ENCODE measurements around the gene CWF19L1. TPM values are rescaled to one million over a fixed set of nuclear protein-coding genes. Genes with fewer than 3 reads are reported as not detected.

CWF19L1 gene
- total RNA-seq, 3 donors from 2014 or later: 37.6 to 47.0 (median 40.8) TPM

DNA sequence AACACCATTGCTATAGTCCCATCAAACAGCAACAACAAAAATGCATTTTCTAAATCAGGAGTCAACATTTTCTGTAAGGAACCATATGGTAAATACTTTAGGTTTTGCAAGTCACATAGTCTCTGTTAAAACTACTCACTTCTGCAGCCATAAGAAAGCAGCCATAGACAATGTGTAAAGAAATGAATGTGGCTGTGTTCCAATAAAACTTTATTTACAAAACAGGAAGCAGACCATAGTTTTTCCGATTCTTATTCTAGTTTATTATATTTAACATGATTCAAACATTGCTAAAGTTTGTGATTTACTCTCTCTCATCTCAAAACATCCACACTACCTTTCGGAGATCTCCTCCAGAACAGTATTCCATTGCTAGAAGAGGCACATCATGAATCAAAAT lies 44.9 kb downstream of the CWF19L1 start:
- Mint-ChIP-seq H3K9me3 (no peaks in the 10 kb centered on the region), H3K27me3 (ENCODE audit: low read depth) (no peaks in the 10 kb centered on the region), H3K36me3 (ENCODE audit: insufficient read depth) (peaks cover 41% of the 10 kb centered on the region), H3K4me3 (no peak overlapping the region), H3K4me1 (ENCODE audit: low read depth) (peaks cover 9% of the 10 kb centered on the region)
- no peak for ATAC-seq
- DNase-seq: no peak

GRCh38 chr10:100216006-100216405 lies 51.4 kb downstream of the CWF19L1 start:
- H3K4me1 Mint-ChIP-seq (ENCODE audit: low read depth): no peaks in the 10 kb centered on the region
- ATAC-seq: no peak
- no peak for DNase-seq
- no peaks in the 10 kb centered on the region for H3K27me3 Mint-ChIP-seq (ENCODE audit: low read depth)
- no peaks in the 10 kb centered on the region for H3K9me3 Mint-ChIP-seq
- no peak overlapping the region for H3K4me3 Mint-ChIP-seq
- peaks cover 45% of the 10 kb centered on the region for H3K36me3 Mint-ChIP-seq (ENCODE audit: insufficient read depth)

DNA sequence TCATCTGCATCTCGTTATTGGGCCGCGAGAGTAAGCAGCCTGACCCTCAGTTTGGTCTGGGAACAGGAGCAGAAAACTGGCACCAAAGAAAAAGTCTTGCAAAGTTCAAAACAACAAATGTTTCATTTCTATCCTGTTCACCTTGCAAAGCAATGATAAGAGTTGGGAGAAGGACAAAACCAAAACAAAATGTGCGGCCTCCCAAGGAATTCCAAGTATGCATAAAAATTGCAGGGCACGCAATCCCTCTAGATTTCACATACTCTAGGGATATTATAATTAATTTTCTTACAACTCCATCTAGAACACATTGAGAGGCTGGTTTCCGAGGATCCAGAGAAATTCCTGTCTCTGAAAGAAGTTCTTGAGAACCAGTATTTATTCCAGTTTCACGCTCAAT lies 58.1 kb downstream of the CWF19L1 start:
- Mint-ChIP-seq H3K9me3 (no peaks in the 10 kb centered on the region), H3K27me3 (ENCODE audit: low read depth) (no peaks in the 10 kb centered on the region), H3K4me1 (ENCODE audit: low read depth) (no peaks in the 10 kb centered on the region), H3K36me3 (ENCODE audit: insufficient read depth) (peaks cover 31% of the 10 kb centered on the region), H3K4me3 (no peak overlapping the region)
- ATAC-seq: no peak
- no peak for DNase-seq

DNA sequence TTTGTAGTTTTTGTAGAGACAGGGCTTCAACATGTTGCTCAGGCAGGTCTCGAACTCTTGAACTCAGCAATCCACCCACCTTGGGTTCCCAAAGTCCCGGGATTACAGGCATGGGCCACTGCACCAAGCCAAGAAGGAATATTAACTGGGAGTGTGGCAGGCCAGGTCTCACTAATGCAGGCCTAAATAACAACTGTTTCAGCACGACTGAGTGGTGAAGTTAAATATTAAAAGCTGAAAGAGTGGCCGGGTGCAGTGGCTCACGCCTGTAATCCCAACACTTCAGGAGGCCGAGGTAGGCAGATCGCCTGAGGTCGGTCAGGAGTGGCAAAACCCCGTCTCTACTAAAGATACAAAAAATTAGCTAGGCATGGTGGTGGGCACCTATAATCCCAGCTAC lies 59.2 kb downstream of the CWF19L1 start:
- Mint-ChIP-seq H3K4me1 (ENCODE audit: low read depth) (no peaks in the 10 kb centered on the region), H3K4me3 (no peak overlapping the region), H3K9me3 (no peaks in the 10 kb centered on the region), H3K27me3 (ENCODE audit: low read depth) (no peaks in the 10 kb centered on the region), H3K36me3 (ENCODE audit: insufficient read depth) (peaks cover 35% of the 10 kb centered on the region)
- no peak for ATAC-seq
- no peak for DNase-seq

GRCh38 chr10:100204370-100204769 lies 63.1 kb downstream of the CWF19L1 start:
- DNase-seq: no peak
- H3K9me3 Mint-ChIP-seq: no peaks in the 10 kb centered on the region
- peaks cover 46% of the 10 kb centered on the region for H3K36me3 Mint-ChIP-seq (ENCODE audit: insufficient read depth)
- H3K4me1 Mint-ChIP-seq (ENCODE audit: low read depth): no peaks in the 10 kb centered on the region
- H3K4me3 Mint-ChIP-seq: no peak overlapping the region
- ATAC-seq: no peak
- H3K27me3 Mint-ChIP-seq (ENCODE audit: low read depth): no peaks in the 10 kb centered on the region

- Mint-ChIP-seq H3K36me3 (ENCODE audit: insufficient read depth) (peaks cover 53% of the 10 kb centered on the region), H3K4me3 (no peak overlapping the region), H3K9me3 (no peaks in the 10 kb centered on the region), H3K27me3 (ENCODE audit: low read depth) (no peaks in the 10 kb centered on the region), H3K4me1 (ENCODE audit: low read depth) (no peaks in the 10 kb centered on the region)
- ATAC-seq: no peak
- DNase-seq: no peak
Measured at GRCh38 chr10:100201549-100201948, 65.9 kb downstream of the CWF19L1 start.

GRCh38 chr10:100194711-100195110 lies 72.7 kb downstream of the CWF19L1 start:
- no peak for DNase-seq
- Mint-ChIP-seq H3K27me3 (ENCODE audit: low read depth) (no peaks in the 10 kb centered on the region), H3K36me3 (ENCODE audit: insufficient read depth) (peaks cover 48% of the 10 kb centered on the region)

GRCh38 chr10:100192350-100192749 lies 75.1 kb downstream of the CWF19L1 start:
- no peaks in the 10 kb centered on the region for H3K9me3 Mint-ChIP-seq
- peaks cover 19% of the 10 kb centered on the region for H3K4me1 Mint-ChIP-seq (ENCODE audit: low read depth)
- H3K4me3 Mint-ChIP-seq: no peak overlapping the region
- peaks cover 40% of the 10 kb centered on the region for H3K36me3 Mint-ChIP-seq (ENCODE audit: insufficient read depth)
- no peak for ATAC-seq
- no peak for DNase-seq
- H3K27me3 Mint-ChIP-seq (ENCODE audit: low read depth): no peaks in the 10 kb centered on the region

More at GRCh38 chr10:100194711-100195110, 72.7 kb downstream of the CWF19L1 start:
- peaks cover 6% of the 10 kb centered on the region for H3K4me1 Mint-ChIP-seq (ENCODE audit: low read depth)
- H3K4me3 Mint-ChIP-seq: no peak overlapping the region
- ATAC-seq: no peak
- no peaks in the 10 kb centered on the region for H3K9me3 Mint-ChIP-seq

DNA sequence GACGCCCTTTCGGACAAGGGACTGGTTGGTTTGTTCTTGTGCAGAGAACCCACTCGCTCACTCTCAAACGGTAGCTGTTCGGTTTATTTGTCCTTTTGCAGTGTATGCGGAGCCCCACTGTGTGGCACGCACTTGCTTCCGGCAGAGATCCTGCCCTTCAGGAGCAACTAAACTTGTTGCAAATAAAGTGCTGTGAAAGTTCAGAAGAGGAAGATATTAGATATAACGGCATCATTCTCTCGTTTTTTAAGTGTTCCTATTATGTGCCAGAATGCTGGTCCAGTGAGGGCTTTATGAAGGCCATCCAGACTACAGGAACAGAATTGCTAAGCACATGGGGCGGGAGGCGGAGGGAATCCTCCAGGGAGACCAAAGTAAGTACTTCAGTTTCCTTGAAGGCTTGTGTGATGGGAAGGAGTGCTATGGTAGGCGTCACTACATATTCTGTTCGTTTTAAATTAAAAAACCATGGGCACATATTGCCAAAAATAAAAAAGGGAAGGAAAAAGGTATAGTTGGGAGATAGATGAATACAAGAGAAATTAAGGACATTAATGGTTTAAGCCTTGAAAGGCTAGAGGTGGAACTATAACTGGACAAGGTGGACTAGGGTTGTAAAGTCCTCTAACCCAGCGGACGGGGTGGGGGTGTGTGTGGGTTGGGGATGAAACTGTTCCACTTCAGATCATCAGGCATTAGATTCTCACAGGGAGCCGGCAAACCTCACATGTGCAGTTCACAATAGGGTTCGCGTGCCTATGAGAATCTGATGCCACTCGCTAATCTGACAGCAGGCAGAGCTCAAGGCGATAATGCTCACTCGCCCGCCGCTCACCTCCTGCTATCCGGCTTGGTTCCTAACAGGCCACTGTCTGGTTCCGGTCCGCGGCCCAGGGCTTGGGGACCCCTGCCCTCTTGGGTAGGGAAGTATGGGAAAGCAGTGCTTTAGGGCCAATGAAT lies 80.9 kb downstream of the CWF19L1 start:
- Mint-ChIP-seq H3K9me3 (no peaks in the 10 kb centered on the region), H3K27me3 (ENCODE audit: low read depth) (no peaks in the 10 kb centered on the region), H3K4me1 (ENCODE audit: low read depth) (peaks cover 59% of the 10 kb centered on the region), H3K4me3 (peak overlapping the region; percentile 100), H3K36me3 (ENCODE audit: insufficient read depth) (peaks cover 41% of the 10 kb centered on the region)
- peak; percentile 6 for DNase-seq
- peak; percentile 68 to 69 for ATAC-seq

GRCh38 chr10:100185364-100186252 lies 81.8 kb downstream of the CWF19L1 start, which contains the start of gene ERLIN1:
Gene ERLIN1, minus strand, starts transcription at chr10:100186029. Its CDS starts 403 bp downstream, at chr10:100185626.
- Mint-ChIP-seq H3K27me3 (ENCODE audit: low read depth) (no peaks in the 10 kb centered on the region), H3K4me3 (peak within 1 kb of the TSS; percentile 100), H3K36me3 (ENCODE audit: insufficient read depth) (peaks cover 34% of the 10 kb centered on the region), H3K4me1 (ENCODE audit: low read depth) (peaks cover 53% of the 10 kb centered on the region), H3K9me3 (no peaks in the 10 kb centered on the region)
- ATAC-seq (peak; percentile 91 to 93), DNase-seq (peak; percentile 91)

DNA sequence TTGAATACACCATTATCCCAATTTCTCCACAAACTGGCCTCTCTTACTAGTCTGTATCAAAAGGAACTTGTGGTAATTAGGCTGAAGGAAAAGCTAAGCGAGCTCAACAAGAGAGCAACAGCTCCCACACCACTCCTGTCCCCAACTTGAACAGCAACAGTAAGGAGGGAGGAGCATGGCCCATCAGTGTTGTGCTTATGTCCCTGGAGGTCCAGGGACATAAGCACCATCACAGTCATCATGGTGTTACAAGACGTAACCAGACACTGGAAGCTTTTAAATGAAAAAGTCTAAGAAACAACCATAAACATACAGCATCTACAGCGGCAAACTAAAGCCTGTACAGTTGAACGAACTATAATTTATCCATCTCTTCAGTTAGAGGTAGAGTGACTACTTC lies 82.6 kb downstream of the CWF19L1 start:
- Mint-ChIP-seq H3K4me1 (ENCODE audit: low read depth) (peaks cover 60% of the 10 kb centered on the region), H3K27me3 (ENCODE audit: low read depth) (no peaks in the 10 kb centered on the region), H3K9me3 (no peaks in the 10 kb centered on the region), H3K36me3 (ENCODE audit: insufficient read depth) (peaks cover 37% of the 10 kb centered on the region), H3K4me3 (peak overlapping the region; percentile 100)
- ATAC-seq (no peak), DNase-seq (no peak)

DNA sequence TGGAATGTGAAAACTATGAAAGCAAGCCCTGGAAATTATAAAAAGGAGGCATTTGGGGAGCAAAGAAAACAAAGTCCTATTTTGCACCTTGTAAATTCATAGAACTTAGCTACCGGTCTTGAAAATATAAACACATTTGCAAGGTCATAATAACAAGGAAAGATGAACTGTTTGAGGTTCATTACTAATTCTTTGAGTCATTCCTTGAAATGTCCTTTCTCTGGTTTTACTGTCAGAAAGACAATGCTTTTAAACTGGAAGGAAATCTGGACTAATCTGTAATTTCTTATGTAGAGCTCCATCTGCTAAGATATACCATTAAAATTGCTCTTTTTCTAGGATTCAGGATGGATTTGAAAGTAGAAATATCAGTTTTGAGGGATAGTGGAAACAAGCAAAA lies 83.0 kb downstream of the CWF19L1 start:
- ATAC-seq: no peak
- Mint-ChIP-seq H3K9me3 (no peaks in the 10 kb centered on the region), H3K36me3 (ENCODE audit: insufficient read depth) (peaks cover 37% of the 10 kb centered on the region)

DNA sequence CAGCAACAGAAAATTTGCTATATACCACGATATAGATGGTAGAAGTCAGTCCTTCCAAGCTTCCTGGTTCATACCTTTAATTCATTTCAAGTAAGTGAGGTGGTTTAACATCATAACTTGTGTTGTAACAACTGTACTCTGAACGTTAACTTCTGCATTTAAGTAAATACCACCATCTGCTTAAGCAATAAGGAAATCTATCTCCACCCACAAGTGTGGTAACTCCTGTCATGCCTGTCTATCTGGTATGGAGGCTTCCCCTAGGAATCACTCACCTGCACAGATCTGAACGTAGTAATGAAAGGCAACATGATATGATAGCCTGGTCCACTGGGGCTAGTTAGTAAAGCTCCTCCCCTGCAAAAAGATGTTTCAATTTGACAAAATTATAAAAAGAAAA lies 84.0 kb downstream of the CWF19L1 start:
- H3K27me3 Mint-ChIP-seq (ENCODE audit: low read depth): no peaks in the 10 kb centered on the region
- peaks cover 54% of the 10 kb centered on the region for H3K4me1 Mint-ChIP-seq (ENCODE audit: low read depth)
- peaks cover 38% of the 10 kb centered on the region for H3K36me3 Mint-ChIP-seq (ENCODE audit: insufficient read depth)
- DNase-seq (no peak), ATAC-seq (no peak)
- no peaks in the 10 kb centered on the region for H3K9me3 Mint-ChIP-seq
- no peak overlapping the region for H3K4me3 Mint-ChIP-seq

More for the DNA sequence above, 83.0 kb downstream of the CWF19L1 start:
- H3K27me3 Mint-ChIP-seq (ENCODE audit: low read depth): no peaks in the 10 kb centered on the region
- H3K4me3 Mint-ChIP-seq: peak overlapping the region; percentile 100
- peaks cover 60% of the 10 kb centered on the region for H3K4me1 Mint-ChIP-seq (ENCODE audit: low read depth)
- DNase-seq: no peak

DNA sequence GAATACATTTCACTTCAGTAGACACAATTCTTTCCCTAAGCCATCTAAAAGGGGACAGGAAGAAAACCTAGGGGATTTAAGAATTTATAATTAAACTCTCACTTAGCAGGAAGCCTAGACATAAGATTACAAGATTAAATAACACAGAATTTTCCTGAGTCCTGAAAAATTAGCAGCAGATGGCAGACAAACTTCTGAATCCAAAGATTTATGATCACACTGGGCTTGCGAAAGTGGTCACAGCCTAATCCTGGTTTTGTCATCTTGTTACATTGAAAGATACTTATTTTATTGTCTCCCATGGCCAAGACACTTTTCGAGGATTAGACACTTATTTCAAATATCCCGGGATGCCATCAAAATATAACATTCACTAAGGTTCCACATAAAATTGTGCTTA lies 84.5 kb downstream of the CWF19L1 start:
- Mint-ChIP-seq H3K9me3 (no peaks in the 10 kb centered on the region), H3K4me3 (no peak overlapping the region), H3K4me1 (ENCODE audit: low read depth) (peaks cover 52% of the 10 kb centered on the region), H3K27me3 (ENCODE audit: low read depth) (no peaks in the 10 kb centered on the region), H3K36me3 (ENCODE audit: insufficient read depth) (peaks cover 44% of the 10 kb centered on the region)
- ATAC-seq (no peak), DNase-seq (no peak)

Measured in activated T-cell treated with anti-CD3 and anti-CD28 coated beads, Interleukin-2, amount 50 U/mL, for 4 hours (primary cell).